ENCODE results near the gene RAB26.

RAB26 gene

GRCh38 chr16:2142942-2143877, 5.2 kb upstream of the RAB26 start:
- DNase-seq (ENCODE audit: low read depth) = no peak

- no peak for DNase-seq (ENCODE audit: low read depth)
Measured at GRCh38 chr16:2143878-2144485, 4.4 kb upstream of the RAB26 start.

- DNase-seq (ENCODE audit: low read depth) = no peak
Measured at GRCh38 chr16:2145843-2146242, 2.6 kb upstream of the RAB26 start.

- DNase-seq (ENCODE audit: low read depth) = no peak
Measured at GRCh38 chr16:2147378-2147777, 1.0 kb upstream of the RAB26 start.

GRCh38 chr16:2148714-2149629, 547 bp downstream of the RAB26 start:
- DNase-seq (ENCODE audit: low read depth) = no peak

- no peak for DNase-seq (ENCODE audit: low read depth)
Measured at GRCh38 chr16:2149630-2150417, 1.4 kb downstream of the RAB26 start.

GRCh38 chr16:2150418-2151187, 2.2 kb downstream of the RAB26 start:
- no peak for DNase-seq (ENCODE audit: low read depth)

GRCh38 chr16:2151188-2152091, 3.0 kb downstream of the RAB26 start:
- no peak for DNase-seq (ENCODE audit: low read depth)

GRCh38 chr16:2152695-2153506, 4.5 kb downstream of the RAB26 start:
- DNase-seq (ENCODE audit: low read depth) = no peak

- no peak for DNase-seq (ENCODE audit: low read depth)
Measured at GRCh38 chr16:2154533-2155090, 6.2 kb downstream of the RAB26 start.

GRCh38 chr16:2155091-2155950, 6.9 kb downstream of the RAB26 start, which contains the start of gene TRAF7:
Gene TRAF7, plus strand, starts transcription at chr16:2155782. Its CDS starts 8,139 bp downstream, at chr16:2163921.
- DNase-seq (ENCODE audit: low read depth) = peak; percentile 100

GRCh38 chr16:2155977-2156848, 7.8 kb downstream of the RAB26 start:
- peak; percentile 70 for DNase-seq (ENCODE audit: low read depth)

- no peak for DNase-seq (ENCODE audit: low read depth)
Measured at GRCh38 chr16:2156849-2157224, 8.4 kb downstream of the RAB26 start.

- DNase-seq (ENCODE audit: low read depth) = no peak
Measured at GRCh38 chr16:2157480-2158261, 9.2 kb downstream of the RAB26 start.

GRCh38 chr16:2158262-2158638, 9.8 kb downstream of the RAB26 start:
- no peak for DNase-seq (ENCODE audit: low read depth)
